WTC11 (cell line): ENCODE data around the gene MAP1A. TPM values are rescaled to one million over a fixed set of nuclear protein-coding genes. Genes with fewer than 3 reads are reported as not detected.

Source experiments
- ATAC-seq: fragments of 200-7000 bp; cut with Tn5 transposase; 2 replicates; pipeline ENCODE4 v1.10.0; 2021; ENCODE audit warnings: mild to moderate bottlenecking, moderate library complexity
- CTCF ChIA-PET: fragments of 300-600 bp; sonication (Branson Sonifier 250); formaldehyde crosslinking; loops from one replicate; lab custom pipeline; 2021; ENCODE audit warnings: antibody characterized with exemption; lab: Charles Lee
- POLR2A ChIA-PET: fragments of 350-600 bp; sonication (Branson Sonifier 250); formaldehyde crosslinking; loops from one replicate; lab custom pipeline; 2021; ENCODE audit warnings: antibody characterized with exemption; lab: Charles Lee
- DNase-seq: peaks from one replicate; pipeline ENCODE4 v3.0.0; 2021; ENCODE audit warnings: low spot score
- H3K27ac Mint-ChIP-seq: 2 replicates; pipeline ENCODE4 v1.8.0; 2021; ENCODE audit warnings: mixed read lengths
- H3K27me3 Mint-ChIP-seq: 2 replicates; pipeline ENCODE4 v1.8.0; 2021; ENCODE audit warnings: low read depth, mild to moderate bottlenecking, moderate library complexity, mixed read lengths
- H3K36me3 Mint-ChIP-seq: 2 replicates; pipeline ENCODE4 v1.8.0; 2021; ENCODE audit warnings: mixed read lengths
- H3K4me1 Mint-ChIP-seq: 2 replicates; pipeline ENCODE4 v1.8.0; 2022; ENCODE audit warnings: mixed read lengths
- H3K4me3 Mint-ChIP-seq: 2 replicates; pipeline ENCODE4 v1.8.0; 2021; ENCODE audit warnings: mild to moderate bottlenecking, moderate library complexity, mixed read lengths
- H3K9me3 Mint-ChIP-seq: 2 replicates; pipeline ENCODE4 v1.8.0; 2021; ENCODE audit warnings: mixed read lengths
- AFF4 ChIP-seq: sonication (generic); formaldehyde crosslinking; IDR thresholded peaks from 2 replicates; pipeline ENCODE4 v1.8.1; 2023; ENCODE audit warnings: mild to moderate bottlenecking, missing genetic modification reagents, borderline replicate concordance
- ARID4B ChIP-seq: sonication (generic); formaldehyde crosslinking; IDR thresholded peaks from 2 replicates; pipeline ENCODE4 v1.8.0; 2023; ENCODE audit warnings: missing genetic modification reagents, mild to moderate bottlenecking, borderline replicate concordance
- EMX1 ChIP-seq: fragments of 250-450 bp; sonication (Bioruptor Pico); IDR thresholded peaks from 2 replicates; pipeline ENCODE4 v1.8.0; 2021; ENCODE audit warnings: mild to moderate bottlenecking
- FOXK1 ChIP-seq: sonication (generic); formaldehyde crosslinking; IDR thresholded peaks from 2 replicates; pipeline ENCODE4 v1.8.0; 2022; ENCODE audit warnings: mild to moderate bottlenecking, moderate library complexity, missing genetic modification reagents
- FOXP4 ChIP-seq: sonication (generic); formaldehyde crosslinking; IDR thresholded peaks from 2 replicates; pipeline ENCODE4 v1.8.0; 2022; ENCODE audit warnings: mild to moderate bottlenecking, missing genetic modification reagents
- IRF1 ChIP-seq: sonication (generic); formaldehyde crosslinking; IDR thresholded peaks from 2 replicates; pipeline ENCODE4 v1.8.0; 2023; ENCODE audit warnings: missing genetic modification reagents
- NR2C2 ChIP-seq: sonication (generic); formaldehyde crosslinking; IDR thresholded peaks from 2 replicates; pipeline ENCODE4 v1.8.0; 2022; ENCODE audit warnings: mild to moderate bottlenecking, missing genetic modification reagents
- NR3C1 ChIP-seq: sonication (generic); formaldehyde crosslinking; conservative IDR thresholded peaks from 2 replicates; pipeline ENCODE4 v1.8.1; 2023; ENCODE audit warnings: low read depth, mild to moderate bottlenecking, missing genetic modification reagents
- PRDM15 ChIP-seq: sonication (generic); formaldehyde crosslinking; IDR thresholded peaks from 2 replicates; pipeline ENCODE4 v1.8.0; 2022; ENCODE audit warnings: missing genetic modification reagents
- SP1 ChIP-seq: sonication (generic); formaldehyde crosslinking; conservative IDR thresholded peaks from 2 replicates; pipeline ENCODE4 v1.8.1; 2022; ENCODE audit warnings: missing genetic modification reagents
- ZBTB43 ChIP-seq: sonication (generic); formaldehyde crosslinking; IDR thresholded peaks from 2 replicates; pipeline ENCODE4 v1.8.1; 2023; ENCODE audit warnings: mild to moderate bottlenecking, missing genetic modification reagents
- ZNF138 ChIP-seq: sonication (generic); formaldehyde crosslinking; conservative IDR thresholded peaks from 2 replicates; pipeline ENCODE4 v1.8.1; 2022; ENCODE audit warnings: mild to moderate bottlenecking, moderate library complexity, missing genetic modification reagents
- ZNF317 ChIP-seq: sonication (generic); formaldehyde crosslinking; IDR thresholded peaks from 2 replicates; pipeline ENCODE4 v1.8.1; 2023; ENCODE audit warnings: low read depth, mild to moderate bottlenecking, moderate library complexity, missing genetic modification reagents, borderline replicate concordance
- ZNF416 ChIP-seq: fragments of 250-450 bp; sonication (Bioruptor Pico); IDR thresholded peaks from 2 replicates; pipeline ENCODE4 v1.9.0; 2021; ENCODE audit warnings: mild to moderate bottlenecking, inconsistent platforms
- total RNA-seq: library from RNA; stranded (reverse); gene quantifications from 3 replicates; pipeline ENCODE4 v1.2.3, GENCODE V29; 2021

Gene MAP1A
- total RNA-seq, 1 experiment from 2014 or later = 2.2 TPM

GRCh38 chr15:43520138-43520537 lies 2.7 kb downstream of the MAP1A start:
- CTCF ChIA-PET = interaction anchor here (1.7 kb wide), 1 partner anchor 10 kb away, joined by 4 read pairs; no protein-coding TSS in a partner anchor
- Mint-ChIP-seq H3K36me3 (no peaks in the 10 kb centered on the region), H3K4me1 (peaks cover 32% of the 10 kb centered on the region), H3K9me3 (no peaks in the 10 kb centered on the region), H3K27me3 (peaks cover 66% of the 10 kb centered on the region), H3K27ac (no peak overlapping the region), H3K4me3 (no peak overlapping the region)
- no peak for TF ChIP-seq IRF1 (CRISPR knock-in tag)
- TF ChIP-seq SP1 = no peak
- TF ChIP-seq ZBTB43 (CRISPR knock-in tag) = no peak
- TF ChIP-seq NR3C1 (CRISPR knock-in tag) = no peak
- TF ChIP-seq EMX1 (CRISPR knock-in tag) = no peak
- no peak for TF ChIP-seq FOXP4 (CRISPR knock-in tag)
- no peak for TF ChIP-seq AFF4 (CRISPR knock-in tag)
- TF ChIP-seq ZNF138 (CRISPR knock-in tag) = no peak
- TF ChIP-seq ZNF416 = no peak
- no peak for TF ChIP-seq ZNF317 (CRISPR knock-in tag)
- no peak for TF ChIP-seq ARID4B (CRISPR knock-in tag)
- no peak for TF ChIP-seq PRDM15 (CRISPR knock-in tag)
- no peak for TF ChIP-seq FOXK1 (CRISPR knock-in tag)
- TF ChIP-seq NR2C2 (CRISPR knock-in tag) = no peak
- POLR2A ChIA-PET = no interaction called here
- no peak for DNase-seq
- no peak for ATAC-seq
